Stimulated activated naive CD8-positive, alpha-beta T cell treated with anti-CD3 and anti-CD28 coated beads, Interleukin-15, Interleukin-2, amounts not matched to agents 100 U/mL and 50 U/mL, for 24 hours (primary cell): ENCODE results near the gene ZMYND15.
A peak's percentile ranks its signal among the peaks of the same experiment; 100 is the strongest.

Experiments used
- ATAC-seq: fragments of 150-1000 bp; cut with Tn5 transposase; one replicate; pipeline ENCODE4 v1.10.0; 2021
- DNase-seq: peaks from one replicate; pipeline ENCODE4 v3.0.0; 2021

Gene ZMYND15

GRCh38 chr17:4716081-4716480, 23.6 kb upstream of the ZMYND15 start:
- DNase-seq (no peak), ATAC-seq (no peak)

GRCh38 chr17:4717791-4718190, 21.8 kb upstream of the ZMYND15 start:
- no peak for ATAC-seq
- no peak for DNase-seq

GRCh38 chr17:4718276-4718675, 21.4 kb upstream of the ZMYND15 start:
- DNase-seq (no peak), ATAC-seq (no peak)

GRCh38 chr17:4719146-4719545, 20.5 kb upstream of the ZMYND15 start:
- ATAC-seq, result no peak
- no peak for DNase-seq

- ATAC-seq (no peak), DNase-seq (no peak)
These were observed 19.9 kb upstream of the ZMYND15 start for GRCh38 chr17:4719684-4720221.

- ATAC-seq (no peak), DNase-seq (no peak)
These were observed 18.8 kb upstream of the ZMYND15 start for GRCh38 chr17:4720787-4721186.

- no peak for DNase-seq
- peak; percentile 41 for ATAC-seq
These were observed 18.2 kb upstream of the ZMYND15 start for GRCh38 chr17:4721203-4722135.

GRCh38 chr17:4722678-4723240, 16.9 kb upstream of the ZMYND15 start:
- DNase-seq (no peak), ATAC-seq (no peak)

GRCh38 chr17:4724650-4725049, 15.0 kb upstream of the ZMYND15 start:
- DNase-seq (no peak), ATAC-seq (no peak)

- ATAC-seq (no peak), DNase-seq (no peak)
These were observed 13.9 kb upstream of the ZMYND15 start for GRCh38 chr17:4725646-4726310.

- peak; percentile 34 for ATAC-seq
- no peak for DNase-seq
These were observed 11.5 kb upstream of the ZMYND15 start for GRCh38 chr17:4728124-4728523.

GRCh38 chr17:4733073-4733531, 6.5 kb upstream of the ZMYND15 start:
- DNase-seq (no peak), ATAC-seq (no peak)

- no peak for ATAC-seq
- no peak for DNase-seq
These were observed 4.7 kb upstream of the ZMYND15 start for GRCh38 chr17:4734857-4735475.

- DNase-seq (no peak), ATAC-seq (no peak)
These were observed 3.6 kb upstream of the ZMYND15 start for GRCh38 chr17:4735876-4736651.

GRCh38 chr17:4738136-4739121, 1.2 kb upstream of the ZMYND15 start:
- DNase-seq (no peak), ATAC-seq (no peak)

- ATAC-seq (no peak), DNase-seq (no peak)
These were observed 355 bp downstream of the ZMYND15 start for GRCh38 chr17:4740025-4740351.

- no peak for ATAC-seq
- no peak for DNase-seq
These were observed 951 bp downstream of the ZMYND15 start for GRCh38 chr17:4740584-4740983.

GRCh38 chr17:4741544-4741943, 1.9 kb downstream of the ZMYND15 start:
- DNase-seq, result no peak

GRCh38 chr17:4742133-4742532, 2.5 kb downstream of the ZMYND15 start:
- ATAC-seq (no peak), DNase-seq (no peak)

More at GRCh38 chr17:4741544-4741943, 1.9 kb downstream of the ZMYND15 start:
- ATAC-seq, result no peak

GRCh38 chr17:4742629-4743028, 3.0 kb downstream of the ZMYND15 start:
- ATAC-seq, result no peak
- DNase-seq, result no peak
